Measurements from ENCODE around the gene ATAD1.

DNA sequence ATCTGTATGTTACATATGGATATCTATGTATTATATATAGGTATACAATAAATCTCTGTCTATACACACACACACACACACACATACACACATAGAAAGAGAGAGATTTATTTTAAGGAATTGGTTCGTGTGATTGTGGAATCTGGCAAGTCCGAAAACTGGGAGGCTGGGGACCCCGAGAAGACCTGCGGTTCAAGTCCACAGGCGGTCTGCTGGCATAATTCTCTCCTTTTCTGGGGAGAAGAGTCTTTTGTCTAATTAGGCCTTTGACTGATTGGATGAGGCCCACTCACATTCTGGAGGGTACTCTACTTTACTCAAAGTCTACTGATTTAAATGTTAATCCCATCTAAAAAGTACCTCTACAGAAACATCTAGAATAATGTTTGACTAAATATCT is 93.2 kb downstream of the ATAD1 start:
- TF ChIP-seq CTCF (conservative IDR thresholded peaks at IDR 0.05; ENCODE audit: low read depth, low read length) = no peak
- no peak for TF ChIP-seq EZH2 (IDR thresholded peaks at IDR 0.05; ENCODE audit: borderline replicate concordance, low read depth, low read length, poor library complexity, severe bottlenecking)
